NCI-H1930 (cell line): ENCODE measurements around the gene RAP1GAP.
"Not testable (repeated sequence)": the region's sequence is repeated elsewhere in the genome, so short reads cannot be mapped to it uniquely, and the experiment has no call there.

Experiments
- DNase-seq, 2 experiments: peaks; one replicate each; lab custom pipeline; 2025; lab: John Stamatoyannopoulos, UW

Gene RAP1GAP

GRCh38 chr1:21677168-21677567 is 8.0 kb upstream of the RAP1GAP start:
- DNase-seq = no peak

GRCh38 chr1:21674957-21675356 is 5.8 kb upstream of the RAP1GAP start:
- DNase-seq = no peak

GRCh38 chr1:21673853-21674252 is 4.7 kb upstream of the RAP1GAP start:
- not testable (repeated sequence) for DNase-seq

- no peak for DNase-seq
Measured at GRCh38 chr1:21673277-21673780, 4.2 kb upstream of the RAP1GAP start.

- no peak for DNase-seq
Measured at GRCh38 chr1:21672478-21673276, 3.5 kb upstream of the RAP1GAP start.

GRCh38 chr1:21671915-21672314 is 2.8 kb upstream of the RAP1GAP start:
- no peak for DNase-seq

GRCh38 chr1:21670956-21671902 is 2.1 kb upstream of the RAP1GAP start:
- no peak for DNase-seq

GRCh38 chr1:21670059-21670881 is 1.1 kb upstream of the RAP1GAP start:
- DNase-seq = no peak

- no peak for DNase-seq
Measured at GRCh38 chr1:21668951-21669257, 253 bp downstream of the RAP1GAP start.

- peak in 1 of 2 experiments; percentile 64 for DNase-seq
Measured at GRCh38 chr1:21668232-21668950, 766 bp downstream of the RAP1GAP start.

GRCh38 chr1:21667348-21668231 is 1.6 kb downstream of the RAP1GAP start:
- no peak for DNase-seq

- DNase-seq = no peak
Measured at GRCh38 chr1:21666576-21667320, 2.4 kb downstream of the RAP1GAP start.

GRCh38 chr1:21665711-21666575 is 3.2 kb downstream of the RAP1GAP start:
- DNase-seq = no peak

GRCh38 chr1:21664806-21665588 is 4.2 kb downstream of the RAP1GAP start:
- no peak for DNase-seq

- no peak for DNase-seq
Measured at GRCh38 chr1:21663951-21664805, 5.0 kb downstream of the RAP1GAP start.

- no peak for DNase-seq
Measured at GRCh38 chr1:21663248-21663950, 5.8 kb downstream of the RAP1GAP start.
